A673 (cell line): ENCODE measurements around the gene TRIM74.
"Not testable (repeated sequence)": the region's sequence is repeated elsewhere in the genome, so short reads cannot be mapped to it uniquely, and the experiment has no call there.

Experiments
- CTCF ChIP-seq: fragments of 300-800, 200-600 bp; sonication (generic); conservative IDR thresholded peaks from 2 replicates; pipeline ENCODE4 v1.5.1; 2017; ENCODE audit warnings: low read depth, mild to moderate bottlenecking, antibody characterized with exemption, low read length, moderate library complexity, mixed read lengths
- EZH2 ChIP-seq: fragments of 200-600 bp; sonication (generic); IDR thresholded peaks from 2 replicates; pipeline ENCODE4 v1.6.1; 2017; ENCODE audit warnings: borderline replicate concordance, low read depth, mild to moderate bottlenecking, mixed read lengths, antibody characterized with exemption, low read length; ENCODE audit not compliant: poor library complexity, severe bottlenecking

- not testable (repeated sequence) for TF ChIP-seq CTCF, EZH2
These were observed 23.7 kb downstream of the TRIM74 start for GRCh38 chr7:72945597-72945996.
